ENCODE measurements around the gene CNTNAP2. TPM values are rescaled to one million over a fixed set of nuclear protein-coding genes. Genes with fewer than 3 reads are reported as not detected.

CNTNAP2 gene
- total and polyA plus RNA-seq, 2 of the 8 experiments (the other 6 are each of a cell fraction or from before 2014, with no cell fraction given), result 27.9 to 71.0 TPM

- no peak for TF ChIP-seq CHD7 (IDR thresholded peaks at IDR 0.05; ENCODE audit: insufficient replicate concordance, low read length)
Measured at GRCh38 chr7:148442141-148442655, 2325.6 kb downstream of the CNTNAP2 start (continued).
